Tibial nerve (tissue), 4 donors: ENCODE measurements around the gene SHMT2. TPM values are rescaled to one million over a fixed set of nuclear protein-coding genes. Genes with fewer than 3 reads are reported as not detected.

Experiments
- DNase-seq, 2 donors: peaks; one replicate each; pipeline ENCODE4 v3.0.0-alpha.2; 2019; ENCODE audit warnings: low spot score in 2 of 2
- H3K27ac ChIP-seq, 4 donors: fragments of 200-600 bp; sonication (generic) in 3 of 4; one replicate each; pipeline ENCODE4 v1.5.1; 2017 to 2019; ENCODE audit warnings: mild to moderate bottlenecking in 1 of 4
- H3K27me3 ChIP-seq, 2 donors: fragments of 200-600 bp; sonication (generic) in 1 of 2; one replicate each; pipeline versions ENCODE4 v1.5.1 to v1.6.0; 2017 to 2019
- H3K36me3 ChIP-seq, 3 donors: fragments of 200-600 bp; sonication (generic); one replicate each; pipeline ENCODE4 v1.5.1; 2018 to 2019
- H3K4me1 ChIP-seq, 4 donors: fragments of 200-600 bp; sonication (generic) in 3 of 4; one replicate each; pipeline ENCODE4 v1.5.1; 2017 to 2019
- H3K4me3 ChIP-seq, 4 donors: fragments of 200-600 bp; sonication (generic) in 3 of 4; one replicate each; pipeline ENCODE4 v1.5.1; 2017 to 2019; ENCODE audit warnings: mild to moderate bottlenecking in 1 of 4, moderate library complexity in 1 of 4
- H3K9me3 ChIP-seq, 4 donors: fragments of 200-600 bp; sonication (generic) in 3 of 4; one replicate each; pipeline ENCODE4 v1.5.1; 2017 to 2019
- EP300 ChIP-seq, 2 donors: sonication (generic); formaldehyde crosslinking; IDR thresholded peaks; one replicate each; pipeline ENCODE4 v1.6.1; 2017; ENCODE audit warnings: antibody characterized with exemption in 2 of 2, mild to moderate bottlenecking in 1 of 2
- POLR2A ChIP-seq, 2 donors: fragments of 450-650 bp; IDR thresholded peaks; one replicate each; pipeline ENCODE4 v1.6.1; 2017; ENCODE audit warnings: antibody characterized with exemption in 2 of 2, mild to moderate bottlenecking in 2 of 2, moderate library complexity in 2 of 2
- WGBS, 2 donors: methylation state at CpG; one replicate each; pipeline ENCODE4 v1.1.5; 2018; 5-methylcytosine and 5-hydroxymethylcytosine counted together
- total RNA-seq, 4 donors: library from RNA; depleted of rRNA; stranded (reverse); fragments of >200 nt; gene quantifications; one replicate each; pipeline ENCODE4 v1.1.0, GENCODE V29; 2016
- TF ChIP-seq, protein P1 (sequence below), 5 experiments: fragments of 200-600 bp in 3 of 5; fragments of 450-650 bp in 2 of 5; sonication (generic) in 3 of 5; IDR thresholded peaks; one replicate each; pipeline ENCODE4 v1.5.1; 2016 to 2019; ENCODE audit warnings: antibody characterized with exemption in 5 of 5, mild to moderate bottlenecking in 3 of 5, moderate library complexity in 2 of 5

The SHMT2 gene
- total RNA-seq, 4 donors from 2014 or later: 18.4 to 77.3 (median 32.6) TPM

DNA sequence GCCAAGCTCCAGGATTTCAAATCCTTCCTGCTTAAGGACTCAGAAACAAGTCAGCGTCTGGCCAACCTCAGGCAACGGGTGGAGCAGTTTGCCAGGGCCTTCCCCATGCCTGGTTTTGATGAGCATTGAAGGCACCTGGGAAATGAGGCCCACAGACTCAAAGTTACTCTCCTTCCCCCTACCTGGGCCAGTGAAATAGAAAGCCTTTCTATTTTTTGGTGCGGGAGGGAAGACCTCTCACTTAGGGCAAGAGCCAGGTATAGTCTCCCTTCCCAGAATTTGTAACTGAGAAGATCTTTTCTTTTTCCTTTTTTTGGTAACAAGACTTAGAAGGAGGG lies 4.7 kb downstream of the SHMT2 start:
- TF ChIP-seq EP300 (IDR thresholded peaks at IDR 0.05) (no peak), POLR2A (IDR thresholded peaks at IDR 0.05) (no peak)
- TF ChIP-seq, protein P1, sequence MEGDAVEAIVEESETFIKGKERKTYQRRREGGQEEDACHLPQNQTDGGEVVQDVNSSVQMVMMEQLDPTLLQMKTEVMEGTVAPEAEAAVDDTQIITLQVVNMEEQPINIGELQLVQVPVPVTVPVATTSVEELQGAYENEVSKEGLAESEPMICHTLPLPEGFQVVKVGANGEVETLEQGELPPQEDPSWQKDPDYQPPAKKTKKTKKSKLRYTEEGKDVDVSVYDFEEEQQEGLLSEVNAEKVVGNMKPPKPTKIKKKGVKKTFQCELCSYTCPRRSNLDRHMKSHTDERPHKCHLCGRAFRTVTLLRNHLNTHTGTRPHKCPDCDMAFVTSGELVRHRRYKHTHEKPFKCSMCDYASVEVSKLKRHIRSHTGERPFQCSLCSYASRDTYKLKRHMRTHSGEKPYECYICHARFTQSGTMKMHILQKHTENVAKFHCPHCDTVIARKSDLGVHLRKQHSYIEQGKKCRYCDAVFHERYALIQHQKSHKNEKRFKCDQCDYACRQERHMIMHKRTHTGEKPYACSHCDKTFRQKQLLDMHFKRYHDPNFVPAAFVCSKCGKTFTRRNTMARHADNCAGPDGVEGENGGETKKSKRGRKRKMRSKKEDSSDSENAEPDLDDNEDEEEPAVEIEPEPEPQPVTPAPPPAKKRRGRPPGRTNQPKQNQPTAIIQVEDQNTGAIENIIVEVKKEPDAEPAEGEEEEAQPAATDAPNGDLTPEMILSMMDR (IDR thresholded peaks at IDR 0.05): no peak
- H3K4me3 ChIP-seq: no peak overlapping the region
- peaks cover 4 to 68% (median 36%) of the 10 kb centered on the region in 4 donors for H3K4me1 ChIP-seq
- WGBS, 2 donors: 78 to 84% methylated on average over 3 of the region's 3 CpGs
- peaks cover 0 to 27% of the 10 kb centered on the region in 2 donors for H3K27me3 ChIP-seq
- H3K36me3 ChIP-seq: peaks cover 0 to 40% (median 14%) of the 10 kb centered on the region in 3 donors
- no peak for DNase-seq
- no peaks in the 10 kb centered on the region for H3K9me3 ChIP-seq
- H3K27ac ChIP-seq: peak overlapping the region in 2 of 4 donors; percentile 66 to 76

DNA sequence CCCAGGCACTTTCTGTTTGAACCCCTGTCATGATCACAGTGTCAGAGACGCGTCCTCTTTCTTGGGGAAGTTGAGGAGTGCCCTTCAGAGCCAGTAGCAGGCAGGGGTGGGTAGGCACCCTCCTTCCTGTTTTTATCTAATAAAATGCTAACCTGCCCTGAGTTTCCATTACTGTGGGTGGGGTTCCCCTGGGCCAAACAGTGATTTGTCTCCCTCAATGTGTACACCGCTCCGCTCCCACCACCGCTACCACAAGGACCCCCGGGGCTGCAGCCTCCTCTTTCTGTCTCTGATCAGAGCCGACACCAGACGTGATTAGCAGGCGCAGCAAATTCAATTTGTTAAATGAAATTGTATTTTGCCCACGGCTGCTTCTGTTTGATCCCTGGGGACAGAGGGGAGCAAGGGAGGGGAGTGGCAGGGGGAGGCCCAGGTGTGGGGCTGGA lies 5.1 kb downstream of the SHMT2 start:
- Histone ChIP-seq H3K4me1 (peaks cover 4 to 70% (median 38%) of the 10 kb centered on the region in 4 donors), H3K36me3 (peaks cover 0 to 40% (median 14%) of the 10 kb centered on the region in 3 donors), H3K9me3 (no peaks in the 10 kb centered on the region), H3K27me3 (peaks cover 0 to 31% of the 10 kb centered on the region in 2 donors), H3K4me3 (no peak overlapping the region), H3K27ac (peak overlapping the region in 3 of 4 donors; percentile 53 to 76 (median 66))
- 81 to 82% methylated on average over 10 of the region's 10 CpGs for WGBS, 2 donors
- TF ChIP-seq, protein P1 (IDR thresholded peaks at IDR 0.05): no peak
- TF ChIP-seq EP300 (IDR thresholded peaks at IDR 0.05) (no peak), POLR2A (IDR thresholded peaks at IDR 0.05) (no peak)
- DNase-seq: no peak

DNA sequence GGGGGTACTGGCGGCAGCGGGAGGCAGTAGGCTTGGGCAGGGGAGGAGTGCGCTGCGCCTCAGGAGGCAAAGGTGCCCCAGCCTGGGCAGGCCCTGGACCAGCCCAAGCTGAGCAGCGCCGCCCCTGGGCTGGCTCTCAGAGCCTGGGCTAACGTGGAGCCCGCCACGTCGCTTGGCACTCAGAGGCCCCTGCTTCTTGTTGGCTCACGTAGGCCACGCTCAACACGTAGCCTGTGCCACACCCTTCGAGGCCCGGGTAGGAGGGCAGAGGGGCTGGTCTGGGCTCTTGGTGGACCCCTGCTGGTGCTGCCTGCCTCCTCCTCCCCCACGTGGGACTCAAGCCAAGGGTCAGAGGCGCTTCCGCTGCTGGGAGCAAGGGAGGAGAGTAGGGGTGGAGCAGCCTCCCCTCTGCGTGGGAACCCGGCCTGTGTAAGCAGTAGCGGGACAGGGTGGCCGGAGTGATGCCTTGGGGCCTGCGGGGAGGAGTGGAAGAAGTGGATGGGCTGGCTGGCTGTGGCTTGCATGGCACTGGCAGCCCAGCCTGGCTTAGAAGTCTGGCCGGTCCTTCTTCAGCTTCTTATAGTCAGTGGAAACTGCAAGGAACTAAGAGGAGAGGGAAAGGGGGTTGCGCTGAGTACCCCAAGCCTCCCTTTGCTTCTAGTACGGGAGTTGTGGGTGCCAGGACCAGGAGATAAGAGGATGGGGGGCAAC lies 5.7 kb downstream of the SHMT2 start:
- H3K4me1 ChIP-seq: peaks cover 4 to 72% (median 43%) of the 10 kb centered on the region in 4 donors
- TF ChIP-seq EP300 (IDR thresholded peaks at IDR 0.05): no peak
- no peaks in the 10 kb centered on the region for H3K9me3 ChIP-seq
- peaks cover 0 to 40% (median 14%) of the 10 kb centered on the region in 3 donors for H3K36me3 ChIP-seq
- H3K27ac ChIP-seq: peak overlapping the region in 3 of 4 donors; percentile 53 to 76 (median 66)
- H3K27me3 ChIP-seq: peaks cover 0 to 37% of the 10 kb centered on the region in 2 donors
- WGBS, 2 donors: 37 to 53% methylated on average over 14 to 26 of the region's 26 CpGs
- no peak for DNase-seq
- H3K4me3 ChIP-seq: no peak overlapping the region

DNA sequence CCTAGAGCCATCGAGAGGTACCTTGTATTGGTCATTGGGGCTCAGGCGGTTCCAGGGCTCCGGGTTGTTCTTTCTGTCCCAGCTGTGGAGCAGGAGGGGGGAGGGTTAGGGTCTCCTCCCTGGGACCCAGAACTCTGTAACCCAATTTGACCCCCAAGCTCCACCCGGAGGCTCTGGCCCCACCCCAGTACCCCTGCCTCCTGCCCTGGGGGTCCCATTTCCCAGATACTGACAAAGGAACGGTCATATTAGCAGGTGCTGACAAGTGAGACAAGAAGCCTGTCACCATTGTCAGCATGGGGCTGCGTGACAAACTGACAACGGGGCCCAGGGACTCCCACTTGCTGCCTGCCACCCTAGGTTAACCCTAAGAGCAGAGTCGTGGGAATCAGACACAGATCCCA lies 6.2 kb downstream of the SHMT2 start:
- Histone ChIP-seq H3K27ac (peak overlapping the region in 2 of 4 donors; percentile 66 to 76), H3K4me1 (peaks cover 0 to 72% (median 43%) of the 10 kb centered on the region in 4 donors), H3K27me3 (peaks cover 0 to 43% of the 10 kb centered on the region in 2 donors), H3K4me3 (peak overlapping the region in 1 of 4 donors; percentile 15), H3K9me3 (no peaks in the 10 kb centered on the region), H3K36me3 (peaks cover 0 to 40% (median 14%) of the 10 kb centered on the region in 3 donors)
- DNase-seq: no peak
- 70 to 71% methylated on average over 7 to 8 of the region's 8 CpGs for WGBS, 2 donors
- no peak for TF ChIP-seq POLR2A (IDR thresholded peaks at IDR 0.05)
- TF ChIP-seq EP300 (IDR thresholded peaks at IDR 0.05): no peak
- TF ChIP-seq, protein P1 (IDR thresholded peaks at IDR 0.05): no peak

DNA sequence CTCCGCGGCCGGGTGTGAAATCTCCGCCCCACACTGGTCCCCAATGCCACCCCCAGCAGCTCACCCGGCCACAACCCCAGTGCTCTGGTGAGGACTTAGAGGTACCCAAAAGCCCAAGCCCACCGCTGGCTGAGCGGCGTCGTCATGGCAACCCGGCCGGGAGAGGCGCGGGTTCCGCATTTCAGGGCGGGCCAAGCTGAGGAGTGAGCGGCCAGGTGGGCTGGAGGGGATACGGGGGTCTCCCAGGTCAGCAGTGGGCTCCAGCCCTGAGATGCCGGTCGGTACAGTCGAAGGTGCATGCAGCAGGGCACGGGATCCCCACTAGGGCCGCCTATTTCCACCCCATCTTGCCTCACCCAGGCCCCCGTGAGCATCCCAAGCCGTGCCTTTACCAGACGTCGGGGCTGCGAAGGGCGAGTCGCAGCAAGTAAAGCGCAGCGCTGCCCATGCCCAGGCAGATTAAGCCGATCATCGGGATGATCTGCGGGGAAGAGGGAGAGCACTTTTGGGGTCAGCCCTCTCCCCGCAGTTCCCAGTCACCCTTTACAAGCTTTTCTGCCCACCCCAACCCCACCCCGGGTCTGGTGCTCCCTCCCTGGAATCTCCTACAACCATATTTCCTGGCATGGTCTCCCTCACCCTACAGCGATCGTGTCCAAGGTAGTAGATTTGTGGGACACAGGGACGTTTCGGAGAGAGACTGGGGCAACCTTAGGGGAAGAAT lies 6.9 kb downstream of the SHMT2 start:
- no peaks in the 10 kb centered on the region for H3K9me3 ChIP-seq
- peak overlapping the region in 2 of 4 donors; percentile 1 to 15 for H3K4me3 ChIP-seq
- 33 to 42% methylated on average over 35 to 37 of the region's 40 CpGs for WGBS, 2 donors
- DNase-seq: no peak
- peaks cover 0 to 49% of the 10 kb centered on the region in 2 donors for H3K27me3 ChIP-seq
- peak overlapping the region in 2 of 4 donors; percentile 66 to 76 for H3K27ac ChIP-seq
- H3K36me3 ChIP-seq: peaks cover 0 to 35% (median 14%) of the 10 kb centered on the region in 3 donors
- H3K4me1 ChIP-seq: peaks cover 0 to 72% (median 45%) of the 10 kb centered on the region in 4 donors
- TF ChIP-seq, protein P1 (IDR thresholded peaks at IDR 0.05): no peak
- no peak for TF ChIP-seq POLR2A (IDR thresholded peaks at IDR 0.05)
- TF ChIP-seq EP300 (IDR thresholded peaks at IDR 0.05): no peak
